GM21737 (cell line): ENCODE results near the gene TET2.

Experiments
- ATAC-seq: cut with Tn5 transposase; IDR thresholded peaks from one replicate; pipeline ENCODE4 v1.9.1; 2021; ENCODE audit warnings: mild to moderate bottlenecking, moderate library complexity; ENCODE audit not compliant: unreplicated experiment

TET2 gene

GRCh38 chr4:105181259-105181658, 34.6 kb downstream of the TET2 start:
- ATAC-seq, result no peak

GRCh38 chr4:105182211-105182610, 35.5 kb downstream of the TET2 start:
- no peak for ATAC-seq

GRCh38 chr4:105184316-105184980, 37.8 kb downstream of the TET2 start:
- ATAC-seq, result no peak

GRCh38 chr4:105186701-105187161, 40.1 kb downstream of the TET2 start:
- no peak for ATAC-seq

- no peak for ATAC-seq
Measured at GRCh38 chr4:105189855-105190650, 43.4 kb downstream of the TET2 start.

GRCh38 chr4:105191621-105192210, 45.0 kb downstream of the TET2 start:
- ATAC-seq, result peak; percentile 43

GRCh38 chr4:105192474-105192873, 45.8 kb downstream of the TET2 start:
- ATAC-seq, result no peak

- ATAC-seq, result no peak
Measured at GRCh38 chr4:105192910-105193309, 46.2 kb downstream of the TET2 start.

- ATAC-seq, result no peak
Measured at GRCh38 chr4:105193536-105193935, 46.9 kb downstream of the TET2 start.

- ATAC-seq, result peak; percentile 88
Measured at GRCh38 chr4:105194328-105195231, 47.9 kb downstream of the TET2 start.

- ATAC-seq, result no peak
Measured at GRCh38 chr4:105196523-105197145, 50.0 kb downstream of the TET2 start.

- ATAC-seq, result no peak
Measured at GRCh38 chr4:105197777-105198176, 51.1 kb downstream of the TET2 start.

GRCh38 chr4:105198541-105198940, 51.9 kb downstream of the TET2 start:
- ATAC-seq, result no peak

- ATAC-seq, result no peak
Measured at GRCh38 chr4:105206214-105206613, 59.5 kb downstream of the TET2 start.

GRCh38 chr4:105207386-105207785, 60.7 kb downstream of the TET2 start:
- no peak for ATAC-seq

GRCh38 chr4:105208561-105208960, 61.9 kb downstream of the TET2 start:
- ATAC-seq, result no peak

- ATAC-seq, result no peak
Measured at GRCh38 chr4:105210916-105211315, 64.2 kb downstream of the TET2 start.

- ATAC-seq, result peak; percentile 71
Measured at GRCh38 chr4:105215609-105216313, 69.1 kb downstream of the TET2 start.

GRCh38 chr4:105225500-105225899, 78.8 kb downstream of the TET2 start:
- ATAC-seq, result no peak

GRCh38 chr4:105227054-105227453, 80.4 kb downstream of the TET2 start:
- no peak for ATAC-seq
